Choroid plexus epithelial cell (primary cell): Measurements from ENCODE around the gene RIN3.
A peak's percentile ranks its signal among the peaks of the same experiment; 100 is the strongest.
"Not testable (repeated sequence)": the region's sequence is repeated elsewhere in the genome, so short reads cannot be mapped to it uniquely, and the experiment has no call there.

Experiments
- DNase-seq: peaks from one replicate; pipeline ENCODE4 v3.0.0-alpha.2; 2010; ENCODE audit warnings: low read depth
- H3K4me3 ChIP-seq: 2 replicates; pipeline ENCODE4 v1.5.1; 2011; ENCODE audit warnings: low read depth, mild to moderate bottlenecking, control low read depth, low read length, moderate library complexity
- CTCF ChIP-seq: conservative IDR thresholded peaks from 2 replicates; pipeline ENCODE4 v1.5.1; 2011; ENCODE audit warnings: low read depth, mild to moderate bottlenecking, control low read depth, inconsistent platforms, low read length, moderate library complexity

The RIN3 gene

DNA sequence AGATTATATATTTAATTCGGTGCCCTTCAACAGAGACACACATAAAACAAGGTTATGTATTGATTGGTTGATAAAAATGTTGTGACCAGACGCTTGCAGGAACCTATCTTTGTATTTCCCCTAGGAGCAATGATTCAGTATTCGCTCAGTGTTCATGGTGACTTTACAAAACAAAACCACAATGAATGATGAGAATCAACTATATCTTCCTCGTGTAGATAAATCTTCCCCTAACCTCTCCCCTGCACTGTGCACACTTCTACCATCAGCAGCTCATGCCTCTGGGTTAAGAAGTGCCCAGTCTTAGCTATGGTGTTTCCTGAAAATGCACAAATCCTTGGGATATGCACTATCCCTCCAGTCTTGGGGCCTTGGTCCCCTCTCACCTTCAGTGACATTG is 16.3 kb downstream of the RIN3 start:
- no peak overlapping the region for H3K4me3 ChIP-seq
- TF ChIP-seq CTCF = no peak
- no peak for DNase-seq

- H3K4me3 ChIP-seq = no peak overlapping the region
- no peak for DNase-seq
- TF ChIP-seq CTCF = no peak
Observed at GRCh38 chr14:92531106-92531873, 17.7 kb downstream of the RIN3 start.

DNA sequence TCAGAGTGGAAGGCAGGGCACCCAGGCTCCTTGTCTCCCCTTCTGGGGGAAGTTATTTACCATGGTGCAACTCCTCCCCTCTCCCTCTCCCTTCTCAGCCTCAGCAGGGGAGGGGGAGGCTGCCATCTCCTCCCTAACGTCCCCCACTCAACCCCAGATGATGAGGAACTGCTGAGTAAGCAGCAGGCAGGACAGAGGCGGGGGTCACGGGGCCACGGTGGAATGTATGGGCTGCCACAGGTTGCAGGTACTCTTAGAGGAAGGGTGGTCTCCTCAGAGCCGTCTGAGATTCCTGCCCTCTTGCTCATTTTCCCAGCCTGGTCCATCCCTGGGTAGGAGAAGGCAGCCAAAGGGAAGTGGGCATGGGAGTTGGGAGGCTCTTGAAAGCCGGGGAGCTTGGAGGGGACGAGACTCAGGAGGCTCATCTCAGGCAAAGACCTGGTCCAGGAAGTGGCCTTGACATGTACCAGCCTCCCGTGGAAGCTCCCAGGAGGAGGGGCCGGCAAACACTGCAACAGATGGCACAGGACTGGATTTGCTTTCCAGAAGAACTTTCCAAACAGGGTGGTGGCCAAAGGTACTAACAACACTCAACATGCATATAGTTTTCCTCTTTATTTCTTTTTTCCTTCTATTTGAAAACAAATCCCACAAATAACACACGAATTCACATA is 19.0 kb downstream of the RIN3 start:
- H3K4me3 ChIP-seq = no peak overlapping the region
- no peak for DNase-seq
- TF ChIP-seq CTCF = no peak

- no peak overlapping the region for H3K4me3 ChIP-seq
- TF ChIP-seq CTCF = no peak
- DNase-seq = no peak
Observed at GRCh38 chr14:92534932-92535643, 21.5 kb downstream of the RIN3 start.

- DNase-seq = peak; percentile 70
- not testable (repeated sequence) for H3K4me3 ChIP-seq
Observed at GRCh38 chr14:92536231-92536630, 22.6 kb downstream of the RIN3 start.

DNA sequence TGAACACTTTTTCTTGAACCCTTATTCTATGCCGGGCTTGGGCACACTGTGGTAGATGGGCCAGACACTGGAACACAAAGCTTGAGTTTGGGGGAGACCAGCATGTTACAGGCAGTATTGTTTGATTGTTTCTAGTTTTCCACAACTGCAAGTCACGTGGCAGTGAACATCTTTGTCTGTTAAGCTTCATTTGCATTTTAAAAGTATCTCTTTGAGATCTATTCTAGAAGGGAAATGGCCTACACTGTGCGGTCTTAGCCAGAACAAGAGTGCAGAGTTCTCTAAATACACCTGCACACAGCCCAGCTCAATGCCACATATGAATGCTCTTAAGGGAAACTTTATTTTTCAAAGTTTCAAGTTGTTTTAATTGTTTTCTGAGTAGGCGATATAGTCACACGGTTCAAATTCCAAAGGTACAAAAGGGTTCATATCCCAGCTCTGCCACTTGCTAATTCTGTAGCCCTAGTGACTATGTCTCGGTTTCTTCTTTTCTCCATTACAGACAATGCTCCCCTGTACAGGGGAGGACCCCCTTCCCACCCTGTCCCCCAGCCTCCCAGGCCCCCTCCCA is 24.9 kb downstream of the RIN3 start:
- no peak for TF ChIP-seq CTCF
- DNase-seq = no peak
- no peak overlapping the region for H3K4me3 ChIP-seq

DNA sequence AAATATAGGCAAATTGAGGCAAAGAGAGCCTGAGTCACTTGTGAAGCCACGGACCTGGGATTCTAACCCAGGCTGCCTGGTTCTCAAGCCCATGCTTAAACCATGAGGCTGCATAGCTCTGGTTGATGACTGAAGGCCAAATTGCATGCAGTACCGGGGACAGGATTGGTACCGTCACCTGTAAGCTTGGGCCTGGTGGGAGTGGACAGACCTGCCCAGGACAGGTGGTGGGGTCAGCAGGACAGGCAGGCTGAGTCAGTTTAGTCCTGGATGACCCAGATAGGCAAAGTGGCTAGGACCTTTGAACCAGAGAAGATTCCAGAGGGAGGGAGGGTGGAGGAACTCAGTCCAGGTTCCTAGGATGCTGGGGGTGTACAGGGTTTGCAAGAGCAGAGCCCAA is 25.8 kb downstream of the RIN3 start:
- DNase-seq = no peak
- TF ChIP-seq CTCF = no peak

More for the DNA sequence above, 25.8 kb downstream of the RIN3 start:
- H3K4me3 ChIP-seq = no peak overlapping the region
